ENCODE measurements around the gene CCNF. TPM values are rescaled to one million over a fixed set of nuclear protein-coding genes. Genes with fewer than 3 reads are reported as not detected.

Gene CCNF
- polyA plus RNA-seq, 1 donor from 2014 or later, result 5.2 TPM

- no peaks in the 10 kb centered on the region for H3K9me3 ChIP-seq (ENCODE audit: low read length)
- TF ChIP-seq SMC3 (conservative IDR thresholded peaks at IDR 0.05; ENCODE audit: poor library complexity) (no peak), EP300 (conservative IDR thresholded peaks at IDR 0.05; ENCODE audit: poor library complexity, severe bottlenecking) (no peak), TAF1 (IDR thresholded peaks at IDR 0.05; ENCODE audit: low read depth) (no peak), MXI1 (conservative IDR thresholded peaks at IDR 0.05; ENCODE audit: poor library complexity, severe bottlenecking) (no peak), CTCF (IDR thresholded peaks at IDR 0.05; ENCODE audit: poor library complexity, severe bottlenecking) (no peak), POLR2AphosphoS5 (IDR thresholded peaks at IDR 0.05) (no peak), REST (IDR thresholded peaks at IDR 0.05; ENCODE audit: borderline replicate concordance) (no peak), EZH2 (IDR thresholded peaks at IDR 0.05; ENCODE audit: borderline replicate concordance, insufficient read depth, low read length, poor library complexity, severe bottlenecking) (no peak), RAD21 (conservative IDR thresholded peaks at IDR 0.05) (no peak)
- H3K4me2 ChIP-seq (ENCODE audit: low read length), result no peak overlapping the region
- H3K79me2 ChIP-seq (replicated peaks; ENCODE audit: insufficient read depth, low read length), result no peaks in the 10 kb centered on the region
- H3K9me2 ChIP-seq (ENCODE audit: insufficient read depth, low read length), result no peaks in the 10 kb centered on the region
- no peak overlapping the region for H3K9ac ChIP-seq (ENCODE audit: low read length)
- H3K36me3 ChIP-seq (ENCODE audit: insufficient read depth, low read length), result no peaks in the 10 kb centered on the region
- no peak overlapping the region for H2AFZ ChIP-seq (ENCODE audit: low read depth, low read length)
- no peak overlapping the region for H3K4me3 ChIP-seq (ENCODE audit: low read length)
- no peaks in the 10 kb centered on the region for H3F3A ChIP-seq (ENCODE audit: insufficient read depth, low read length, poor library complexity, severe bottlenecking)
- H3K27me3 ChIP-seq (ENCODE audit: insufficient read depth, low read depth, low read length), result no peaks in the 10 kb centered on the region
- H3K27ac ChIP-seq (ENCODE audit: low read length), result no peak overlapping the region
- no peaks in the 10 kb centered on the region for H4K20me1 ChIP-seq (ENCODE audit: insufficient read depth)
Measured at GRCh38 chr16:2482249-2482648, 53.0 kb downstream of the CCNF start.

GRCh38 chr16:2482708-2483534 lies 53.7 kb downstream of the CCNF start:
- H2AFZ ChIP-seq (ENCODE audit: low read depth, low read length), result no peak overlapping the region
- no peak overlapping the region for H3K4me3 ChIP-seq (ENCODE audit: low read length)
- no peak overlapping the region for H3K4me2 ChIP-seq (ENCODE audit: low read length)
- no peaks in the 10 kb centered on the region for H3K9me3 ChIP-seq (ENCODE audit: low read length)
- TF ChIP-seq RAD21 (conservative IDR thresholded peaks at IDR 0.05), result no peak
- no peak for TF ChIP-seq POLR2AphosphoS5 (IDR thresholded peaks at IDR 0.05)
- TF ChIP-seq REST (IDR thresholded peaks at IDR 0.05; ENCODE audit: borderline replicate concordance), result no peak
- TF ChIP-seq SMC3 (conservative IDR thresholded peaks at IDR 0.05; ENCODE audit: poor library complexity), result no peak
- TF ChIP-seq EP300 (conservative IDR thresholded peaks at IDR 0.05; ENCODE audit: poor library complexity, severe bottlenecking), result no peak
- TF ChIP-seq MXI1 (conservative IDR thresholded peaks at IDR 0.05; ENCODE audit: poor library complexity, severe bottlenecking), result no peak
- TF ChIP-seq CTCF (IDR thresholded peaks at IDR 0.05; ENCODE audit: poor library complexity, severe bottlenecking), result no peak
- no peak overlapping the region for H3K27ac ChIP-seq (ENCODE audit: low read length)
- no peaks in the 10 kb centered on the region for H3K79me2 ChIP-seq (replicated peaks; ENCODE audit: insufficient read depth, low read length)
- no peak overlapping the region for H3K9ac ChIP-seq (ENCODE audit: low read length)
- no peaks in the 10 kb centered on the region for H3F3A ChIP-seq (ENCODE audit: insufficient read depth, low read length, poor library complexity, severe bottlenecking)
- no peaks in the 10 kb centered on the region for H3K9me2 ChIP-seq (ENCODE audit: insufficient read depth, low read length)
- H3K27me3 ChIP-seq (ENCODE audit: insufficient read depth, low read depth, low read length), result no peaks in the 10 kb centered on the region
- H4K20me1 ChIP-seq (ENCODE audit: insufficient read depth), result no peaks in the 10 kb centered on the region
- no peaks in the 10 kb centered on the region for H3K36me3 ChIP-seq (ENCODE audit: insufficient read depth, low read length)
